ENCODE measurements around the gene ADRA2C.

ADRA2C gene

GRCh38 chr4:3735196-3735595, 31.0 kb upstream of the ADRA2C start:
- no peak for TF ChIP-seq CTCF (IDR thresholded peaks at IDR 0.05)
- H3K4me3 ChIP-seq, result no peak overlapping the region
- H3K27ac ChIP-seq, result no peak overlapping the region
- H3K9me3 ChIP-seq, result peaks cover 0 to 4% (median 0%) of the 10 kb centered on the region in 3 donors
- intact Hi-C loops (cut with DNase I; ENCODE audit: low total_unique reads), result no loop called here
- peaks cover 0 to 9% (median under 1%) of the 10 kb centered on the region in 4 donors for H3K4me1 ChIP-seq
- no peak for DNase-seq
- no peaks in the 10 kb centered on the region for H3K36me3 ChIP-seq
- no peaks in the 10 kb centered on the region for H3K27me3 ChIP-seq

DNA sequence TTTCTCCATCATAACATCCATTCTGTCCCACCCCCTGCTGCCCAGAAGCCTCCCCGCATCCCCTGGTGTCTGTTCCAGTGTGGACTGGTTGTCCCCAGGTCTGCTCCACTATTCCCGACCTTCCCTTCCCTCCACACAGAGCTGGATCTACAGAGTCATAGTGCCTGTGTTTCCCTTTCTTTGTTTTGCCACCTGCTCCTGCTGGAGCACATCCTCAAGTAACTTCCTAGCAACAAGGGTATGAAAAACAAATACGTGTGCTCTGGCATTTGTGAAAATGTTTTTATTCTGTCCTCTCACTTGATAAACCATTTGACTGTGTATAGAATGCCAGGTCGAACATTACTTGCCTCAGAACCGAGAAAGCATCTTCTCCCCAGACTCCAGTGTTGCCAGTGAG, 29.9 kb upstream of the ADRA2C start:
- Histone ChIP-seq H3K27ac (no peak overlapping the region), H3K27me3 (no peaks in the 10 kb centered on the region)
- no peak for DNase-seq

GRCh38 chr4:3736806-3737205, 29.4 kb upstream of the ADRA2C start:
- no peaks in the 10 kb centered on the region for H3K4me1 ChIP-seq
- H3K4me3 ChIP-seq, result no peak overlapping the region
- no peak overlapping the region for H3K27ac ChIP-seq
- intact Hi-C loops (cut with DNase I; ENCODE audit: low total_unique reads), result no loop called here
- H3K9me3 ChIP-seq, result peaks cover 0 to 4% (median 0%) of the 10 kb centered on the region in 3 donors
- H3K27me3 ChIP-seq, result no peaks in the 10 kb centered on the region
- no peak for TF ChIP-seq CTCF (IDR thresholded peaks at IDR 0.05)
- DNase-seq, result no peak
- H3K36me3 ChIP-seq, result no peaks in the 10 kb centered on the region

More for the DNA sequence above, 29.9 kb upstream of the ADRA2C start:
- Histone ChIP-seq H3K9me3 (peaks cover 0 to 4% (median 0%) of the 10 kb centered on the region in 3 donors), H3K36me3 (no peaks in the 10 kb centered on the region), H3K4me1 (no peaks in the 10 kb centered on the region), H3K4me3 (no peak overlapping the region)
- intact Hi-C loops (cut with DNase I; ENCODE audit: low total_unique reads), result no loop called here
- no peak for TF ChIP-seq CTCF (IDR thresholded peaks at IDR 0.05)

DNA sequence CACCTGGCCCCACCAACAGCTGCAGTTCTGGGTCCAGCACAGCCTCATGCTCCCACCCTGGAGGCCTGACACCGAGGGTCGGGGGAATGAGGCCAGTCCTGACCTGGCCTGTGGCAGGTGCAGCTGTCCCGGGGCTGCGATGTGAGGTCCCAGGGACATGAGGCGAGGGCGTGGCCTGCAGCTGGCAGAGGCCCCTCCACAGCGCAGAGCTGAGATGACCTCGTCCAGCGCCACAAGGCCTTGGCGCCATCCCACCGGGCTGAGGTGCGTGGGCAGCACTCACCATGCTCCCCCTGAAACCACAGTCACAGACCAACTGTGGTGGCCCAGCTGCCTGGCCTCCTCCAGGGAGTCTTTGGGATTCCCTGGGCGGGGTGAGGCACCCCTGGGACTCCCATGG, 26.6 kb upstream of the ADRA2C start:
- Histone ChIP-seq H3K27ac (no peak overlapping the region), H3K9me3 (peaks cover 0 to 7% (median 4%) of the 10 kb centered on the region in 3 donors), H3K36me3 (no peaks in the 10 kb centered on the region), H3K4me1 (peaks cover 0 to 8% (median 3%) of the 10 kb centered on the region in 4 donors), H3K27me3 (peaks cover 0 to 21% of the 10 kb centered on the region in 2 donors), H3K4me3 (no peak overlapping the region)
- intact Hi-C loops (cut with DNase I; ENCODE audit: low total_unique reads), result no loop called here
- DNase-seq, result no peak
- no peak for TF ChIP-seq CTCF (IDR thresholded peaks at IDR 0.05)

DNA sequence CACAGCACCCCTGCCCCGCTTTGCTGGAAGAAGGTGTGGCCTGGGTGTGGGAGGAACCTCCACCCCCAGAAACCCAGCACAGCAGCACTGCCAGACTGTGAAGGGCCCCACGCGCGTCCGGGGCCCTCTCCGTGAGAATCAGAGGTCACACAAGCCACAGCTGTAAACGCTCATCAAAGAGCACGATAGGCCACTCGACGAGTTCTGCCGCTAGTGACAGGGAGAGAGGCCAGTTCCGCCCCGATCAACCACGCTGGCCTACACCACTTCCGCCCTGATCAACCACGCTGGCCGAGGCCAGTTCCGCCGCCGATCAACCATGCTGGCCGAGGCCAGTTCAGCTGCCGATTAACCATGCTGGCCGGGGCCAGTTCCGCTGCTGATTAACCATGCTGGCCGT, 25.9 kb upstream of the ADRA2C start:
- Histone ChIP-seq H3K36me3 (no peaks in the 10 kb centered on the region), H3K4me3 (no peak overlapping the region), H3K27ac (no peak overlapping the region), H3K4me1 (peaks cover 0 to 15% (median 10%) of the 10 kb centered on the region in 4 donors), H3K9me3 (peaks cover 0 to 7% (median 4%) of the 10 kb centered on the region in 3 donors), H3K27me3 (peaks cover 0 to 21% of the 10 kb centered on the region in 2 donors)
- no peak for DNase-seq
- TF ChIP-seq CTCF (IDR thresholded peaks at IDR 0.05), result no peak
- intact Hi-C loops (cut with DNase I; ENCODE audit: low total_unique reads), result no loop called here
